Colonic mucosa (tissue), 4 donors: ENCODE measurements around the gene TBC1D5. TPM values are rescaled to one million over a fixed set of nuclear protein-coding genes. Genes with fewer than 3 reads are reported as not detected.
"Not testable (repeated sequence)": the region's sequence is repeated elsewhere in the genome, so short reads cannot be mapped to it uniquely, and the experiment has no call there.

Source experiments
- DNase-seq: peaks from one replicate; pipeline ENCODE4 v3.0.0-alpha.2; 2020
- H3K27ac ChIP-seq: fragments of 200-600 bp; one replicate; pipeline ENCODE4 v1.8.0; 2021
- H3K27me3 ChIP-seq: fragments of 200-600 bp; one replicate; pipeline ENCODE4 v1.8.0; 2021
- H3K36me3 ChIP-seq: fragments of 200-600 bp; one replicate; pipeline ENCODE4 v1.8.0; 2021
- H3K4me1 ChIP-seq: fragments of 200-600 bp; one replicate; pipeline ENCODE4 v1.8.0; 2021; ENCODE audit warnings: mild to moderate bottlenecking
- H3K4me3 ChIP-seq: fragments of 200-600 bp; one replicate; pipeline ENCODE4 v1.8.0; 2021
- H3K9ac ChIP-seq, 2 donors: one replicate each; pipeline ENCODE4 v1.7.0; 2013; ENCODE audit warnings: control low read depth in 2 of 2, low read depth in 2 of 2, low read length in 2 of 2
- H3K9me3 ChIP-seq: fragments of 200-600 bp; one replicate; pipeline ENCODE4 v1.8.0; 2021
- CTCF ChIP-seq: fragments of 200-600 bp; IDR thresholded peaks from one replicate; pipeline ENCODE4 v1.8.0; 2022; ENCODE audit warnings: antibody characterized with exemption, mild to moderate bottlenecking
- intact Hi-C: fragments of 100-400 bp; cut with DNase I; formaldehyde crosslinking; loops from one replicate; pipeline ENCODE4 v1.14.1; 2022
- total RNA-seq, 2 donors: library from RNA; stranded (reverse); fragmentation: NEBNext Ultra II Directional in 1 of 2; extraction: Animal tissue kit (Norgen Biotek cat#: 25700) in 1 of 2; gene quantifications; one replicate each; pipeline ENCODE4 v1.2.1, GENCODE V29; 2021
- donor health status: healthy.
- donor health status: DM: no; HTN: no; CAD: no.
- donor health status: DM: no; HTN: no; CAD: no.

TBC1D5 gene
- total RNA-seq, result 10 to 100 TPM; 29.9 to 31.2 TPM

- peak within 1 kb of the TSS; percentile 92 to 94 for H3K9ac ChIP-seq
- H3K36me3 ChIP-seq, result no peaks in the 10 kb centered on the region
- peak within 1 kb of the TSS; percentile 97 for H3K27ac ChIP-seq
- intact Hi-C loops, result no loop called here
- TF ChIP-seq CTCF, result no peak
- DNase-seq, result peak; percentile 95
- no peaks in the 10 kb centered on the region for H3K4me1 ChIP-seq
- no peaks in the 10 kb centered on the region for H3K27me3 ChIP-seq
- H3K9me3 ChIP-seq, result no peaks in the 10 kb centered on the region
- H3K4me3 ChIP-seq, result peak within 1 kb of the TSS; percentile 57
Measured at GRCh38 chr3:17742102-17742879, at the start of gene TBC1D5. TSS of gene TBC1D5 (minus strand) at chr3:17742631. CDS start at chr3:17508570, 234,061 bp downstream.

- Histone ChIP-seq H3K4me1 (no peaks in the 10 kb centered on the region), H3K27me3 (no peaks in the 10 kb centered on the region), H3K27ac (no peak overlapping the region), H3K9ac (no peak overlapping the region), H3K9me3 (no peaks in the 10 kb centered on the region), H3K36me3 (no peaks in the 10 kb centered on the region), H3K4me3 (no peak overlapping the region)
- no peak for TF ChIP-seq CTCF
- DNase-seq, result no peak
- intact Hi-C loops, result no loop called here
Measured at GRCh38 chr3:17783426-17783825, 41.0 kb upstream of the TBC1D5 start.

GRCh38 chr3:17782751-17783150 lies 40.3 kb upstream of the TBC1D5 start:
- TF ChIP-seq CTCF, result no peak
- Histone ChIP-seq H3K4me1 (no peaks in the 10 kb centered on the region), H3K9me3 (no peaks in the 10 kb centered on the region), H3K27me3 (no peaks in the 10 kb centered on the region), H3K4me3 (no peak overlapping the region), H3K9ac (no peak overlapping the region), H3K27ac (no peak overlapping the region), H3K36me3 (no peaks in the 10 kb centered on the region)
- DNase-seq, result no peak
- intact Hi-C loops, result no loop called here

- DNase-seq, H3K27ac ChIP-seq, H3K27me3 ChIP-seq, H3K9me3 ChIP-seq, intact Hi-C loops, H3K36me3 ChIP-seq, H3K4me3 ChIP-seq, H3K4me1 ChIP-seq, H3K9ac ChIP-seq: not testable (repeated sequence)
Measured at GRCh38 chr3:17780369-17780768, 37.9 kb upstream of the TBC1D5 start.

- H3K27me3 ChIP-seq, intact Hi-C loops, H3K36me3 ChIP-seq, H3K4me1 ChIP-seq, DNase-seq, H3K4me3 ChIP-seq, H3K27ac ChIP-seq, H3K9me3 ChIP-seq, H3K9ac ChIP-seq: not testable (repeated sequence)
Measured at GRCh38 chr3:17779304-17780250, 37.1 kb upstream of the TBC1D5 start.

- H3K9me3 ChIP-seq, intact Hi-C loops, H3K27me3 ChIP-seq, H3K4me3 ChIP-seq, H3K4me1 ChIP-seq, H3K27ac ChIP-seq, H3K9ac ChIP-seq, H3K36me3 ChIP-seq, DNase-seq: not testable (repeated sequence)
Measured at GRCh38 chr3:17777326-17777725, 34.9 kb upstream of the TBC1D5 start.
